DMS 273 treated with DMSO at 0.1 percent for 48 hours (cell line): ENCODE data around the gene DSCAML1.

Experiments
- DNase-seq: peaks from one replicate; lab custom pipeline; 2025; lab: John Stamatoyannopoulos, UW

Gene DSCAML1

DNA sequence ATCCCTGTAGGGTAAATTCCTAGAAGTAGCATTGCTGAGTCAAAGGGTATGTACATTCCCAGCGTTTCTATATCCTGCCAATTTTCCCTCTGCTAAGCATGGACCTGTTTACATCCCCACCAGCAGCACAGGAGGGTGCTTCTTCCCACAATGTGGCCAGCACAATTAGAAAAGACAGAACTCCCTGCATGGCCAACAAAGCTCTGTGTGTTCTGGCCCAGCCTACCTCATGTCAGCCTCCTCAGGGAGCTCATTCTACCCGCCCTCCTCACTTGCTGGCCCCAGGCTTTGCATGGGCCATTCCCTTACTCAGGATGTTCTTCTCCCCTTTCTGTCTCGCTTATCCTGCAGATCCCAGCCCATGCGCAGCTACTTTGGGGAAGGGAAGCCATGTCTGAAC, 186.1 kb downstream of the DSCAML1 start:
- no peak for DNase-seq

- DNase-seq = no peak
Measured at GRCh38 chr11:117610045-117610444, 187.0 kb downstream of the DSCAML1 start.

- DNase-seq = no peak
Measured at GRCh38 chr11:117607449-117607848, 189.6 kb downstream of the DSCAML1 start.

DNA sequence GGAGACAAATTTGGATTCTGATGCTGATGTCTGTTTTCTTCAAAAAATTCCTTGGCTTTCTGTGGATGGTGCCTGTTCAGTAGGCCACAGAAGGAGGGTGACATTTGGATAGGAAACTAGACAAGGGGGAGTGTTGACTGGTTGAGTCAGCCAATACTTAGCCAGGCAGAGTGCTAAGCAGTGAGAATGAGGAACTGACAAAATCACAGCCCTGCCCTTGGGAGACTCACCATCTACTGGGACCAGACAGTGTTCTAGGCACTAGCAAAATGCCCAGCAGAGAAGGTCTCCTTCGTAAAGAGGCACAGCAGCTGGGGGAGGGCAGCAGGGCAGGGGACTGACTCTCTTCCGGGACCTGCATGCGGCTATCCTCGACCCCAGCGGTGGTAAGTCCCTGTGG, 190.2 kb downstream of the DSCAML1 start:
- no peak for DNase-seq

- DNase-seq = no peak
Measured at GRCh38 chr11:117606211-117606610, 190.8 kb downstream of the DSCAML1 start.

DNA sequence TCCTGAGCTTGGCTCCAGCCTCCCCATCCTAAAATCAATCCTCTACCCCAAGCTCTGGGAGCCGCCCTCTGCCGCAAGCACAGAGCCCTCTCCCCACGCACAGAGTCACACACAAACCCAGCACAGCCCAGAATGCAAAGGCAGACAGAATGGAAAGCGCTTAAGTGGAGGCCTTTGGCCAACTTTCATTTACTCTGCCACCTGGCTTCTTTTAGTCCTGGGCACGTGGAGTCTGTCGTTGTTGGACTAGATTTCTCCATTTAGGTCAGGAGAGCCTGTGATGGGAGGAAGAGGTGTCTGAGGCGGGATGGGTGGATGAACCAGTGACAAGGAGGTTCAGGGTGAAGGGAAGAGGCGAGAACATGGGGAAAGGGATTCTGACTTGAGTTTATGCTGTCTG, 191.7 kb downstream of the DSCAML1 start:
- no peak for DNase-seq

DNA sequence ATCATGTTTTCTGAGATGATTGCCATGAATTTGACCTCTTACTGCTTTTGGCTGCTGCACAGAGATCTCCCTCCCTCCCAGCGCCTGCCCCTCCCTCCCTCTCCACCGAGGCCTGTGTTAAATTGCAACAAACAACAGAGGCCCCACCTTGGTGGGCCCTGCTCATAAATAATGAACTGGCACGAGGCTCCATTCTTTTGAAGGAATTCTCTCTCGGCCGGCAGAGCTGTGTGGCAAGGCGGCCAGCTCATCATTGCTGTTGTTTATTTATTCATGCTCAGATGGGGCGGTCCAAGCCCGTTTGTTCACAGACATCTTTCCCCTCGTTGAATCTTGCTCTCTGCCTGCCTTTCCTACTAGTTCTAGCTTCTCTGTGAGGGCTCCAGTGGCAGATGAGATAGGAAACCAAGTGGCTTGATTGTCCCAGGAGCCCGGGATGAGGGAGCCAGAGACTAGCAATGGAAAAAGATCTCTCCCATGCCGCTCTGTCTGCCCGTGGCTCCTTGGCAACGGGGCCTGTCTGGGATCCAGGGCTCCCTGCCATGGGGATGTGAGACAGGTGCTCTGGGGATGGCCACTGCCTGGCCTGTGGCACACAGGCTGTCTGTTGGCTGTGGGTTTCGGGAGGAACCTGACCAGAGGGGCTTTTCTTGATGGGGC, 192.6 kb downstream of the DSCAML1 start:
- DNase-seq = no peak

- no peak for DNase-seq
Measured at GRCh38 chr11:117603932-117604331, 193.1 kb downstream of the DSCAML1 start.

- no peak for DNase-seq
Measured at GRCh38 chr11:117601006-117601708, 195.9 kb downstream of the DSCAML1 start.

- DNase-seq = no peak
Measured at GRCh38 chr11:117600234-117600783, 196.7 kb downstream of the DSCAML1 start.

DNA sequence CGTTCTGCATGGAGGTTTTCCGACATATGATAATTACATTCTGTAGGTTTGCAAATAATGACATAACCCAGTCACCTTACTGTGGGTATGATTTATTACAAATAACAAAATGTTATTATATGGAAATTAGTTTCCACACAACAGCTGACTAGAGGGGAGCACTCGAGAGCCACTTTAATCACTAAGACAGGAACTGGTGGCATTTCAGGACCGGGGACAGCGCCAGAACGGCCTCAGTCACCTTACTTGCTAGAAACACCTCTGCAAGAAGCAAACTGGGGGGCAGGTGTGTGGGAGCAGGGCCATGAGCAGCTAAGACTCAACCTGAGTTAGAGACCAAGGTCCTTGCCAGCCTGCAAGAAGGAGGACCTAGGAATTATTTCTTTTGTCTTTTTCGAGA, 199.9 kb downstream of the DSCAML1 start:
- DNase-seq = no peak

DNA sequence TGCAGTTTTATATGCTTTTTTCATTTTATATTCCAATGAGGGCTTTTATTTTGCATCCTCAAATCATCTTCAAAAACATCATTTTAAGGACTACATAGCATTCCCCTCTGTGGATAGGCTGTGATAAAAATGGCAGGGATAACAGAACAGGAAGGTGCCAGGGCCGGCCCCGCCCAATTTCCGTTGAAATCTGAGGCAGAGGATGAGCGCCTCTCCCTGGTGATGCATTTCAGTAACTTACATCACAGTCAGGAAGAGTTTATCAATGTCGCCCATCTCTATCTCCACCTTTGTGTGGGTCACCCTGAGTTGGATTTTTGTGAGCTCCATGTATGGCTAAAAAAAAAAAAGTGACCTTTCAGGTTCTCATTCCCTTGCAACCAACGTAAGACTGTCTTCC, 201.6 kb downstream of the DSCAML1 start:
- DNase-seq = no peak

DNA sequence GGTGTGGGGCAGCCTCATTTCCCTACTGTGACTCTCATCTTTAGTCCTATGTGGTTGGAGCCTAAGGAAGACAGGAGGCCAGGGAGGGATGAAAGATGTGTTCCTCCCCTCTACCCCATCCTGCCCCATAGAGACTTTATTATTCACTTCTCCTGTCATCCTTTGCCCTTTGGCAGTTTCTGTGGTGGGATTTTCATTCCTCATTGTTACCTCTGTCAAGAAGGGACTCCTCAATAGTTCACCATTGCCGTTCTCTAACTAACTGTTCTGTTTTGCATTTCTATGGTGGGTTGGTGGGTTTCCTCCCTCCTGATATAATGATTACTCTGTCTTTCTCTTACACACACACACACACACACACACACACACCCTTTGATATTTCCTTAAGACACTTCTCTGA, 202.3 kb downstream of the DSCAML1 start:
- DNase-seq = no peak

- no peak for DNase-seq
Measured at GRCh38 chr11:117593065-117593464, 204.0 kb downstream of the DSCAML1 start.

- DNase-seq = no peak
Measured at GRCh38 chr11:117591316-117592039, 205.5 kb downstream of the DSCAML1 start.

DNA sequence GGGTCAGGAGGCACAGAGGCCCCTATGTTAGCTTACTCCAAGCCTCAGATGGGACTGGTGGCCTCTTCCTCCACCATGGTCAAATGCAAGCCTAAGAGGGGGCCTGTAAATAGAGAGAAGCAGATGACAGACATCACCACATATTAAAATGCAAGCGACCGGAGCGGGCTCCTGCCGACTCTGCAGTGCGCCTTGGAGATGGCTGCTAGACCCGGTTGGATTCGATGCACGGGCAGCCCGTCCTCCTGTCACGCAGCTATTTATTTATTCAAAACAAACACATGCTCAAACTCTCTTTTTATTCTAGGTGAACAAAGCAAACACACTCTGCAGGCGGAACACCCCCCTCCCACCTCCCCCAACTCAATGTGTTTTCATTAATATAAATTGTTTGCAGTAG, 208.0 kb downstream of the DSCAML1 start:
- no peak for DNase-seq

DNA sequence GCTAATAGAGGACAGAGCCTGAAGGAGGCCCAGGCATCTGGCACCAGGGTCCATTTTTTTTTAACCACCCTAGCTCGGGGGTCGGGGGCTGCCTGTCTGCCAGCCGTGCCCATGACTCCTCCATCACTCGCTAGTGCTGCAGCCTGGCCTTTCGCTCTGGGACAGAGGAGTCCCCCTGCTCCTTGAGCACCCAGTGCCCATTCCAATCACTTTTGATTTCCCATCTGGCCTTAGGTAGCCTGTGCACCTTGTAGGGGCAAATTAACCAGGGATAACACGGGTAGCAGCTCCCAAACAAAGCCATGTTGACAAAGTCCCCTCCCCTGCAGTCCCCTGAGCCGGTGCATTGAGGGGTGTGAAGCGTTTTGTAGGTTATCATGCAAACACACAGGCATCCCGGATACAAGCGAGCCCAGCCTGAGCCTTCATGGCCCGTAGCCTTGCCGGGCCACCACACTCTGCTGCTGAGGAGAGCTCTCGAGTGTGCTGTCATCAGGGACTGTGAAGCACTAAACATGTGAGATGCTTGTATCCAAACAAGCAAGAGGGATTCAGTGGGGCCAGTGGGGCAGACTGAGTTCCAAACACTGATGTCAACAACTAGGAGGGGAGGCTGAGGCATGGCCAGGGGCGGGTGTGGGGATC, 208.7 kb downstream of the DSCAML1 start:
- no peak for DNase-seq

- DNase-seq = no peak
Measured at GRCh38 chr11:117587416-117587815, 209.6 kb downstream of the DSCAML1 start.

GRCh38 chr11:117586392-117586791, 210.6 kb downstream of the DSCAML1 start:
- no peak for DNase-seq

- DNase-seq = no peak
Measured at GRCh38 chr11:117585631-117586030, 211.4 kb downstream of the DSCAML1 start.

DNA sequence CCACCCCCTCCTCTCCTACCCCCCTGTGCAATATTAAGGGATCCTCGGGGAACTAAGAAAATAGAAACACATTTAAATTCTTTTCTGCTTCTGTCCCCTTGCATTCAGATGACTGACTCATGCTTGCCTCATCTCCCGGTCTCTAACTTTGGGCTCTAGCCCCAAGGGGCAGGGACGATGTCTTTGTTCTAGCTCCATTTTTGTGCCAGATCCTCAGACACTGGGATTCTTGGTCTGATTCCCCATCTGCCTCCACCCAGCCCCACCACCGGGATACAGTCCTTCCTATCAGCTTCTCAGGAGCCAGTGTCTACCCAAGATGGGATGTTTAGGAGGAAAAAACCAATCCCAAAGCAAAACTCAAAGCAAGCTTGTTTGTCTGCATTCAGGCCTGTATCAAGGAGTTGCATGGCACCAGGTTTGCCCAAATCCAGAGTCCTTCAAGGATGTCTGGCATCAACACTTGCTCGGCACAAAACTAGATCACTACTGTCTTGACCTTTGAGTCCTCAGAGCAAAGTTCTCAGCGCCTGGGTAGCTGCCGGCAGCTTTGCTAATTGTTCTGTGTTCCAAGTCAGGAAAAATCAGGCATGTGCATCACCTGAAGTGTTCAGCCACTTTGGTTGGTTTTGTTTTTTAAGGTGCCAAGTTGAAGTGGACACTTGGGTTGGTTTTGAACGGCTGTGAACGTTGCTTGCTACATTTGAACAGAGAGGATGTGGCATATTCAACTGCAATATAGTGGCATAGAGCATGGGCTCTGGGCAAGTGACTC, 212.8 kb downstream of the DSCAML1 start:
- DNase-seq = no peak
